LNCaP clone FGC (cell line): ENCODE measurements around the gene ZNF469.

Experiments used
- DNase-seq: peaks from one replicate; pipeline ENCODE4 v3.0.0-alpha.2; 2011; ENCODE audit warnings: low read depth
- H3K4me3 ChIP-seq: 2 replicates; pipeline ENCODE4 v1.5.1; 2011; ENCODE audit warnings: mild to moderate bottlenecking, low read depth, low read length, control low read depth
- TF ChIP-seq, protein P1 (sequence below): IDR thresholded peaks from 2 replicates; pipeline ENCODE4 v1.5.1; 2012; ENCODE audit warnings: mild to moderate bottlenecking; ENCODE audit not compliant: control insufficient read depth, insufficient read depth; ENCODE audit errors: extremely low read depth

The ZNF469 gene

DNA sequence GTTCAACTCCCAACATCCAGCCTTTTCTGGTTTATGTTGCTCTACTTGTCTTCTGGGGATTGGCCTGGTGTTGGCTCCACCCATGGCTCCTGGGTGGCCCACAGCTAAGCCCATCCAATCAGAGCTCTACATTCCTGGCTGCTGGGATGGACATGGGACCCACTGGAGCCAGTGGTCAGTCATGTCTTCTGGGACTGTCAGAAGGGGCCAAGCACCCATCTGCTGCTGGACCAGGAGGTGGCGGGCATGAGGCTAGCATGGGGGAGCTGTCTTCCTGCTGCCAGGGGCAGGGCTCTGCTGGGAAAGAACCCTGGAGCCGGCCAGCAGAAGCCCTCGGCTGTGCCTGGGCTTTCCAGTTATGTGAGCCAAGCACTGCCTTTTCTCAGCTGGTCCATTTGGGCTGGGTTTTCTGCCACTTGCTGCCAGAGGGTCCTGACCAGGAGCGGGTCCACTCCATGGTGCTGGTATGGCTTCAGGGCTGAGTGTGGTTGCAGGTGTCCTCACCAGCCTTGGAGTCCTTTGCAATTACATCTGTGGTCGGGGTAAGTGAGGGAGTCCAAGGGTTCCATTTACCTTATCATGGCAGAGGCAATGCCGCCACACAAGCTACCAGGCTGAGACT is 17.4 kb upstream of the ZNF469 start:
- no peak overlapping the region for H3K4me3 ChIP-seq
- DNase-seq, result no peak
- TF ChIP-seq, protein P1, sequence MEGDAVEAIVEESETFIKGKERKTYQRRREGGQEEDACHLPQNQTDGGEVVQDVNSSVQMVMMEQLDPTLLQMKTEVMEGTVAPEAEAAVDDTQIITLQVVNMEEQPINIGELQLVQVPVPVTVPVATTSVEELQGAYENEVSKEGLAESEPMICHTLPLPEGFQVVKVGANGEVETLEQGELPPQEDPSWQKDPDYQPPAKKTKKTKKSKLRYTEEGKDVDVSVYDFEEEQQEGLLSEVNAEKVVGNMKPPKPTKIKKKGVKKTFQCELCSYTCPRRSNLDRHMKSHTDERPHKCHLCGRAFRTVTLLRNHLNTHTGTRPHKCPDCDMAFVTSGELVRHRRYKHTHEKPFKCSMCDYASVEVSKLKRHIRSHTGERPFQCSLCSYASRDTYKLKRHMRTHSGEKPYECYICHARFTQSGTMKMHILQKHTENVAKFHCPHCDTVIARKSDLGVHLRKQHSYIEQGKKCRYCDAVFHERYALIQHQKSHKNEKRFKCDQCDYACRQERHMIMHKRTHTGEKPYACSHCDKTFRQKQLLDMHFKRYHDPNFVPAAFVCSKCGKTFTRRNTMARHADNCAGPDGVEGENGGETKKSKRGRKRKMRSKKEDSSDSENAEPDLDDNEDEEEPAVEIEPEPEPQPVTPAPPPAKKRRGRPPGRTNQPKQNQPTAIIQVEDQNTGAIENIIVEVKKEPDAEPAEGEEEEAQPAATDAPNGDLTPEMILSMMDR, result no peak

DNA sequence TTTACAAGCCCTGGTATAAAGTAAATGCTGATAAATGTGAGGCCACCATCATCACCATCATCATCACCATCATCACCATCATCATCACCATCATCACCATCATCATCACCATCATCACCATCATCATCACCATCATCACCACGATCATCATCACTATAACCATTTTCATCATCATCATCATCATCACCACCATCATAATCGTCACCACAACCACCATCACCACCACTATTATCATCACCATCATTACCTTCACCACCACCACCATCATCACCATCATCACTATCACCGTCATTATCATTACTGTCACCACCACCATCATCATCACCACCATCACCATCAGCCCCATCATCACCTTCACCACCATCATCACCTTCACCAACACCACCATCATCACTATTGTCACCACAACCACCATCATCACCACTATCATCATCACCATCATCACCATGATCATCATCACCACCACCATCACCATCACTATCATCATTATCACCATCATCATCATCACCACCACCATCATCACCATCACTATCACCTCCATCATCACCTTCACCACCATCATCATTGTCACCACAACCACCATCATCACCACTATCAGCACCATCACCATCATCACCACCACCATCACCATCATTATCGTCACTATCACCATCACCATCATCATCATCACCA is 16.6 kb upstream of the ZNF469 start:
- DNase-seq, result no peak
- TF ChIP-seq, protein P1, result no peak
- H3K4me3 ChIP-seq, result no peak overlapping the region

DNA sequence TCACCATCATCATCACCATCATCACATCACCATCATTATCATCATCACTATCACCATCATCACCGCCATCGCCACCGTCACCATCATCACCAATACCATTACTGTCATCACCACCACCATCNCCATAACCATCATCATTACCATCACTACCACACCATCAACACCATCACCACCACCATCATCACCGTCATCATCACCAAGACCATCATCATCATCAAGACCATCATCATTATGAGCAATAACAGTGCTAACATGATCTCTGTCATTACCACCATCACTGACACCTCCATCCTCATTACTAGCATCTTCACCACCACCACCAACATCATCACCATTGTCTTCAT is 16.1 kb upstream of the ZNF469 start:
- TF ChIP-seq, protein P1, result no peak
- no peak for DNase-seq
- H3K4me3 ChIP-seq, result no peak overlapping the region

DNA sequence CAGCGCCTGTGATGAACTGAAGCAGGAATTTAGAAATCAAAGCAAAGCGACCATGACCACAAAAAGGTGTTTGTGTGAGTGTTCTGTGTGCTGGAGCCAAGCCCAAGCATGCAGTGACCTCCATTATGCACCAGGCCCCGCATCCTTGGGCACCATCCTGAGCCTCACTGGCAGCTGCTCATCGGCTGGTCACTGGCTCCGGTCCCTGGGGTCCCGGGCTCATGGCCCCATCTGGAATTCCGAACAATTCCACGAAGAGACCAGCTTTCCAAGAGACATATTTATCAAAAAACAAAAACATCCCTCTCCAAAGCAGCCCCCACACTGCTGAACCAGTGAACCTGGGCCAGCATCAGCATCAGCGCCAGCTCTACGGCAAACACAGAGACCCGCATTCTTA is 15.2 kb upstream of the ZNF469 start:
- no peak overlapping the region for H3K4me3 ChIP-seq
- TF ChIP-seq, protein P1, result no peak
- no peak for DNase-seq

DNA sequence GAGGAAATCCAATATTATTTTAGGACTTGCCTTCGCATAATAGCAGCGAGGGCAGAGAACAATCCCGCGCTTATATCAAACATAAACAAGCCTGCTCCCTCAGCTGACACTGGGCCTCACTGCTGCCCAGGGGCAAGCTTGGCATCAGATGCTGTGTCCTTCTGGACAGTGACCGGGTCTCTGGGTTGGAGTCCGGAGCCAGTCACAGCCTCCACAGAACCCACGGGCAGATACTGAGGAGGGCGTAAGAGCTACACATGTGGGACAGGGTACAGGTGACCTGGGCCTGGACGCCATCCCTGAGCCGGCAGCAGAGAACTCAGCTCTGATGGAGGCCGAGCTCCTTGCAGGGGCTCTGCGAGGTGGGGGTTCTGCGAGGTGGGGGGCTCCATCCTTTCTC is 14.7 kb upstream of the ZNF469 start:
- H3K4me3 ChIP-seq, result no peak overlapping the region
- TF ChIP-seq, protein P1, result no peak
- no peak for DNase-seq

DNA sequence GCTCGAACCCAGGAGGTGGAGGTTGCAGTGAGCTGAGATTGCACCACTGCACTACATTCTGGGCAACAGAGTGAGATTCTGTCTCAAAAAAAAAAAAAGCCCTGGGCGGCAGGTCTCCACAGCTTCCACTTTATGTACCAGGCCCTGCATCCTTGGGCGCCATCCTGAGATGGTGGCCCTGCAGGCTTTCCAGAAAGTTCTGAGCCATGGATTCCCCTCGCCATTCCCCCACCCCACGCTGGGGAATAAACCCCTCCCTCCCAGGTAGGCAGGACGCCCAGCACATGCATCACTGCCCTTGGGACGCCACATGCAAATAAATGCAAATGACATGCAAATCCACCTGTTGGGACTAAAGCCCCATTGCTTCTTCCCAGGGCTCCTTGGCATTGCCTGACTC is 13.8 kb upstream of the ZNF469 start:
- DNase-seq, result no peak
- H3K4me3 ChIP-seq, result no peak overlapping the region
- TF ChIP-seq, protein P1, result no peak
